Sigmoid colon (tissue), 7 donors: ENCODE measurements around the gene LACTBL1. TPM values are rescaled to one million over a fixed set of nuclear protein-coding genes. Genes with fewer than 3 reads are reported as not detected.
"Not testable (repeated sequence)": the region's sequence is repeated elsewhere in the genome, so short reads cannot be mapped to it uniquely, and the experiment has no call there.

ENCODE experiments used
- DNase-seq: peaks from one replicate; pipeline ENCODE4 v3.0.0-alpha.2; 2019
- H3K27ac ChIP-seq, 4 donors: fragments of 200-600 bp; sonication (generic); one replicate each; pipeline ENCODE4 v1.5.1; 2016 to 2019; ENCODE audit warnings: mild to moderate bottlenecking in 1 of 4
- H3K27me3 ChIP-seq, 3 donors: fragments of 200-600 bp; sonication (generic); one replicate each; pipeline ENCODE4 v1.5.1; 2019; ENCODE audit warnings: mild to moderate bottlenecking in 1 of 3
- H3K36me3 ChIP-seq, 4 donors: fragments of 200-600 bp; sonication (generic); one replicate each; pipeline ENCODE4 v1.5.1; 2016 to 2019
- H3K4me1 ChIP-seq, 4 donors: fragments of 200-600 bp; sonication (generic); one replicate each; pipeline ENCODE4 v1.5.1; 2017 to 2019
- H3K4me3 ChIP-seq, 4 donors: fragments of 200-600 bp; sonication (generic); one replicate each; pipeline ENCODE4 v1.5.1; 2017 to 2019; ENCODE audit warnings: mild to moderate bottlenecking in 2 of 4, moderate library complexity in 1 of 4
- H3K9me3 ChIP-seq, 4 donors: fragments of 200-600 bp in 3 of 4; sonication (generic) in 3 of 4; one replicate each; pipeline versions ENCODE4 v1.5.1 to v1.6.1; 2013 to 2019
- CTCF ChIP-seq, 4 experiments: fragments of 450-650 bp in 3 of 4; fragments of 200-600 bp in 1 of 4; IDR thresholded peaks; one replicate each; pipeline ENCODE4 v1.5.1; 2016 to 2019; ENCODE audit warnings: antibody characterized with exemption in 4 of 4, mild to moderate bottlenecking in 3 of 4, moderate library complexity in 2 of 4
- EP300 ChIP-seq, 4 donors: sonication (generic); formaldehyde crosslinking; IDR thresholded peaks; one replicate each; pipeline ENCODE4 v1.6.1; 2017; ENCODE audit warnings: antibody characterized with exemption in 4 of 4
- POLR2A ChIP-seq, 2 donors: fragments of 450-650 bp; IDR thresholded peaks; one replicate each; pipeline ENCODE4 v1.6.1; 2016; ENCODE audit warnings: antibody characterized with exemption in 2 of 2, mild to moderate bottlenecking in 2 of 2, moderate library complexity in 2 of 2
- POLR2AphosphoS5 ChIP-seq, 4 donors: sonication (generic); formaldehyde crosslinking; IDR thresholded peaks; one replicate each; pipeline ENCODE4 v1.6.1; 2017; ENCODE audit warnings: antibody characterized with exemption in 4 of 4
- WGBS, 2 donors: extraction: QIAGEN DNeasy Blood & Tissue Kit; methylation state at CpG; one replicate each; pipeline ENCODE4 v1.1.7; 2013; 5-methylcytosine and 5-hydroxymethylcytosine counted together
- intact Hi-C: fragments of 100-400 bp; cut with DNase I; formaldehyde crosslinking; loops from one replicate; pipeline ENCODE4 v1.15.1; 2023
- polyA plus RNA-seq, 3 donors: library from polyadenylated mRNA; stranded (reverse); fragments of 200-250 nt; gene quantifications; one replicate each; pipeline ENCODE4 v1.2.3, GENCODE V29; 2013
- total RNA-seq, 4 donors: library from RNA; depleted of rRNA; stranded (reverse); fragments of >200 nt; gene quantifications; one replicate each; pipeline ENCODE4 v1.1.0, GENCODE V29; 2016
- donor health status: healthy with polysubstance abuse.
- donor health status: Bipolar disorder and iron deficiency.
- donor health status: healthy.

Gene LACTBL1
- total and polyA plus RNA-seq, 7 donors = not detected

- H3K4me3 ChIP-seq = no peak overlapping the region
- H3K27me3 ChIP-seq = no peaks in the 10 kb centered on the region
- intact Hi-C loops = no loop called here
- no peaks in the 10 kb centered on the region for H3K36me3 ChIP-seq
- WGBS, 2 donors = 54 to 74% methylated on average over 4 of the region's 4 CpGs
- DNase-seq = no peak
- no peak for TF ChIP-seq POLR2AphosphoS5 (IDR thresholded peaks at IDR 0.05)
- no peak for TF ChIP-seq EP300 (IDR thresholded peaks at IDR 0.05)
- TF ChIP-seq CTCF (IDR thresholded peaks at IDR 0.05) = no peak
- no peak for TF ChIP-seq POLR2A (IDR thresholded peaks at IDR 0.05)
- no peaks in the 10 kb centered on the region for H3K9me3 ChIP-seq
- H3K27ac ChIP-seq = no peak overlapping the region
- no peaks in the 10 kb centered on the region for H3K4me1 ChIP-seq
Observed at GRCh38 chr1:22983944-22984343, 11.3 kb upstream of the LACTBL1 start.

- DNase-seq, H3K9me3 ChIP-seq: not testable (repeated sequence)
- WGBS, 2 donors = 69 to 81% methylated on average over 3 of the region's 3 CpGs
Observed at GRCh38 chr1:22980471-22980790, 7.8 kb upstream of the LACTBL1 start.

GRCh38 chr1:22978299-22978698 lies 5.6 kb upstream of the LACTBL1 start:
- 93 to 94% methylated on average over 3 of the region's 3 CpGs for WGBS, 2 donors

More at GRCh38 chr1:22980471-22980790, 7.8 kb upstream of the LACTBL1 start:
- intact Hi-C loops, H3K36me3 ChIP-seq, H3K4me1 ChIP-seq, H3K4me3 ChIP-seq, H3K27me3 ChIP-seq, H3K27ac ChIP-seq: not testable (repeated sequence)

GRCh38 chr1:22976461-22977243 lies 4.0 kb upstream of the LACTBL1 start:
- peak; percentile 68 for DNase-seq
- no peaks in the 10 kb centered on the region for H3K27me3 ChIP-seq
- no peaks in the 10 kb centered on the region for H3K36me3 ChIP-seq
- no peaks in the 10 kb centered on the region for H3K9me3 ChIP-seq
- TF ChIP-seq CTCF (IDR thresholded peaks at IDR 0.05) (peak; percentile 22 to 54 (median 52)), POLR2A (IDR thresholded peaks at IDR 0.05) (no peak), EP300 (IDR thresholded peaks at IDR 0.05) (no peak), POLR2AphosphoS5 (IDR thresholded peaks at IDR 0.05) (no peak)
- H3K4me1 ChIP-seq = no peaks in the 10 kb centered on the region
- no peak overlapping the region for H3K4me3 ChIP-seq
- intact Hi-C loops = no loop called here
- H3K27ac ChIP-seq = no peak overlapping the region
- 31 to 39% methylated on average over 9 of the region's 9 CpGs for WGBS, 2 donors

More at GRCh38 chr1:22978299-22978698, 5.6 kb upstream of the LACTBL1 start:
- Histone ChIP-seq H3K9me3 (no peaks in the 10 kb centered on the region), H3K36me3 (no peaks in the 10 kb centered on the region), H3K27ac (no peak overlapping the region), H3K4me3 (no peak overlapping the region), H3K27me3 (no peaks in the 10 kb centered on the region), H3K4me1 (no peaks in the 10 kb centered on the region)
- intact Hi-C loops = no loop called here
- no peak for DNase-seq
- TF ChIP-seq POLR2AphosphoS5 (IDR thresholded peaks at IDR 0.05) = no peak

- 46 to 66% methylated on average over 4 of the region's 4 CpGs for WGBS, 2 donors
- H3K4me1 ChIP-seq = no peaks in the 10 kb centered on the region
- no peak for DNase-seq
- H3K36me3 ChIP-seq = no peaks in the 10 kb centered on the region
- no peak overlapping the region for H3K4me3 ChIP-seq
- no peaks in the 10 kb centered on the region for H3K27me3 ChIP-seq
- intact Hi-C loops = no loop called here
- H3K27ac ChIP-seq = no peak overlapping the region
- H3K9me3 ChIP-seq = no peaks in the 10 kb centered on the region
- TF ChIP-seq CTCF (IDR thresholded peaks at IDR 0.05) (no peak), POLR2A (IDR thresholded peaks at IDR 0.05) (no peak), POLR2AphosphoS5 (IDR thresholded peaks at IDR 0.05) (no peak), EP300 (IDR thresholded peaks at IDR 0.05) (no peak)
Observed at GRCh38 chr1:22976127-22976460, 3.4 kb upstream of the LACTBL1 start.

- WGBS, 2 donors = 78 to 83% methylated on average over 3 of the region's 3 CpGs
- no peak for TF ChIP-seq POLR2AphosphoS5 (IDR thresholded peaks at IDR 0.05)
- TF ChIP-seq CTCF (IDR thresholded peaks at IDR 0.05) = no peak
- TF ChIP-seq EP300 (IDR thresholded peaks at IDR 0.05) = no peak
- no peaks in the 10 kb centered on the region for H3K9me3 ChIP-seq
- no peaks in the 10 kb centered on the region for H3K4me1 ChIP-seq
- H3K4me3 ChIP-seq = no peak overlapping the region
- no peak for DNase-seq
- H3K27ac ChIP-seq = no peak overlapping the region
- H3K36me3 ChIP-seq = no peaks in the 10 kb centered on the region
- no peaks in the 10 kb centered on the region for H3K27me3 ChIP-seq
- intact Hi-C loops = no loop called here
Observed at GRCh38 chr1:22975694-22976093, 3.0 kb upstream of the LACTBL1 start.
